HepG2 (cell line): ENCODE measurements around the gene RNF213. TPM values are rescaled to one million over a fixed set of nuclear protein-coding genes. Genes with fewer than 3 reads are reported as not detected.

Source experiments
- HCFC1 ChIP-seq: fragments of 150-350 bp; IDR thresholded peaks from 2 replicates; pipeline ENCODE4 v1.6.1; 2014; ENCODE audit warnings: low read depth, low read length
- JARID2 ChIP-seq: sonication (generic); formaldehyde crosslinking; IDR thresholded peaks from 2 replicates; pipeline ENCODE4 v1.8.1; 2023; ENCODE audit warnings: missing genetic modification reagents, inconsistent platforms; ENCODE audit not compliant: insufficient replicate concordance
- KDM2A ChIP-seq: sonication (generic); formaldehyde crosslinking; IDR thresholded peaks from 2 replicates; pipeline ENCODE4 v1.4.0; 2020; ENCODE audit warnings: low read depth, missing genetic modification reagents, borderline replicate concordance
- polyA plus RNA-seq, 8 experiments: library from polyadenylated mRNA; depleted of rRNA in 3 of 8; stranded (reverse) in 7 of 8; unstranded in 1 of 8; fragments of >200 nt; fragmentation: Illumina TruSeq in 4 of 8; extraction: Trizol in 4 of 8; gene quantifications; 2 replicates each; pipeline versions ENCODE4 v1.2.1 to v1.2.3, GENCODE V29; 2011 to 2016; ENCODE audit warnings: low read depth in 4 of 8, missing spikeins in 1 of 8, mixed read lengths in 1 of 8; ENCODE audit not compliant: insufficient read depth in 1 of 8
- total RNA-seq, 5 experiments: library from RNA; depleted of rRNA; stranded (reverse); fragments of >200 nt; fragmentation: Illumina TruSeq; extraction: Trizol; gene quantifications; 2 replicates each; pipeline ENCODE4 v1.2.3, GENCODE V29; 2016; ENCODE audit warnings: low read depth in 1 of 5
- TF ChIP-seq, protein P1 (sequence below), 2 experiments: sonication (generic) in 1 of 2; formaldehyde crosslinking in 1 of 2; IDR thresholded peaks; 2 replicates each; pipeline versions ENCODE4 v1.6.1 to v1.9.0; 2014 to 2022; ENCODE audit warnings: antibody characterized with exemption in 1 of 2, borderline replicate concordance in 1 of 2, inconsistent platforms in 1 of 2, low read depth in 1 of 2, missing genetic modification reagents in 1 of 2
- TF ChIP-seq, protein P2 (sequence below): IDR thresholded peaks from 2 replicates; pipeline ENCODE4 v1.6.1; 2016

Gene RNF213
- total and polyA plus RNA-seq, 2 of the 13 experiments (the other 11 are each of a cell fraction or from before 2014, with no cell fraction given): 38.6 to 38.7 TPM

- TF ChIP-seq KDM2A (CRISPR knock-in tag) (peak; percentile 74), HCFC1 (no peak), JARID2 (CRISPR knock-in tag) (no peak)
- TF ChIP-seq, protein P1, sequence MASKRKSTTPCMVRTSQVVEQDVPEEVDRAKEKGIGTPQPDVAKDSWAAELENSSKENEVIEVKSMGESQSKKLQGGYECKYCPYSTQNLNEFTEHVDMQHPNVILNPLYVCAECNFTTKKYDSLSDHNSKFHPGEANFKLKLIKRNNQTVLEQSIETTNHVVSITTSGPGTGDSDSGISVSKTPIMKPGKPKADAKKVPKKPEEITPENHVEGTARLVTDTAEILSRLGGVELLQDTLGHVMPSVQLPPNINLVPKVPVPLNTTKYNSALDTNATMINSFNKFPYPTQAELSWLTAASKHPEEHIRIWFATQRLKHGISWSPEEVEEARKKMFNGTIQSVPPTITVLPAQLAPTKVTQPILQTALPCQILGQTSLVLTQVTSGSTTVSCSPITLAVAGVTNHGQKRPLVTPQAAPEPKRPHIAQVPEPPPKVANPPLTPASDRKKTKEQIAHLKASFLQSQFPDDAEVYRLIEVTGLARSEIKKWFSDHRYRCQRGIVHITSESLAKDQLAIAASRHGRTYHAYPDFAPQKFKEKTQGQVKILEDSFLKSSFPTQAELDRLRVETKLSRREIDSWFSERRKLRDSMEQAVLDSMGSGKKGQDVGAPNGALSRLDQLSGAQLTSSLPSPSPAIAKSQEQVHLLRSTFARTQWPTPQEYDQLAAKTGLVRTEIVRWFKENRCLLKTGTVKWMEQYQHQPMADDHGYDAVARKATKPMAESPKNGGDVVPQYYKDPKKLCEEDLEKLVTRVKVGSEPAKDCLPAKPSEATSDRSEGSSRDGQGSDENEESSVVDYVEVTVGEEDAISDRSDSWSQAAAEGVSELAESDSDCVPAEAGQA (IDR thresholded peaks at IDR 0.05; ENCODE audit: low read depth): no peak
- TF ChIP-seq, protein P1 (CRISPR knock-in tag; IDR thresholded peaks at IDR 0.05; ENCODE audit: borderline replicate concordance): no peak
- TF ChIP-seq, protein P2, sequence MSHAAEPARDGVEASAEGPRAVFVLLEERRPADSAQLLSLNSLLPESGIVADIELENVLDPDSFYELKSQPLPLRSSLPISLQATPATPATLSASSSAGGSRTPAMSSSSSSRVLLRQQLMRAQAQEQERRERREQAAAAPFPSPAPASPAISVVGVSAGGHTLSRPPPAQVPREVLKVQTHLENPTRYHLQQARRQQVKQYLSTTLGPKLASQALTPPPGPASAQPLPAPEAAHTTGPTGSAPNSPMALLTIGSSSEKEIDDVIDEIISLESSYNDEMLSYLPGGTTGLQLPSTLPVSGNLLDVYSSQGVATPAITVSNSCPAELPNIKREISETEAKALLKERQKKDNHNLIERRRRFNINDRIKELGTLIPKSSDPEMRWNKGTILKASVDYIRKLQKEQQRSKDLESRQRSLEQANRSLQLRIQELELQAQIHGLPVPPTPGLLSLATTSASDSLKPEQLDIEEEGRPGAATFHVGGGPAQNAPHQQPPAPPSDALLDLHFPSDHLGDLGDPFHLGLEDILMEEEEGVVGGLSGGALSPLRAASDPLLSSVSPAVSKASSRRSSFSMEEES (CRISPR knock-in tag): peak; percentile 91
Measured at GRCh38 chr17:80263253-80264204, 2.9 kb downstream of the RNF213 start (continued).
